Mesenteric fat pad (tissue), 1 donor: ENCODE results near the gene OPA1. TPM values are rescaled to one million over a fixed set of nuclear protein-coding genes. Genes with fewer than 3 reads are reported as not detected.

Experiments
- DNase-seq: peaks from one replicate; pipeline ENCODE4 v3.0.0-alpha.2; 2020; ENCODE audit warnings: low spot score
- long read RNA-seq: library from polyadenylated mRNA; unstranded; transcript quantifications from one replicate; pipeline ENCODE4 v2.0.0, GENCODE V29; 2020
- total RNA-seq: library from RNA; stranded (reverse); fragmentation: NEBNext Ultra II Directional; extraction: Animal tissue kit (Norgen Biotek cat#: 25700); gene quantifications from one replicate; pipeline ENCODE4 v1.2.1, GENCODE V29; 2021
- donor health status: DM: yes; HTN: yes; CAD: no.

The OPA1 gene, protein sequence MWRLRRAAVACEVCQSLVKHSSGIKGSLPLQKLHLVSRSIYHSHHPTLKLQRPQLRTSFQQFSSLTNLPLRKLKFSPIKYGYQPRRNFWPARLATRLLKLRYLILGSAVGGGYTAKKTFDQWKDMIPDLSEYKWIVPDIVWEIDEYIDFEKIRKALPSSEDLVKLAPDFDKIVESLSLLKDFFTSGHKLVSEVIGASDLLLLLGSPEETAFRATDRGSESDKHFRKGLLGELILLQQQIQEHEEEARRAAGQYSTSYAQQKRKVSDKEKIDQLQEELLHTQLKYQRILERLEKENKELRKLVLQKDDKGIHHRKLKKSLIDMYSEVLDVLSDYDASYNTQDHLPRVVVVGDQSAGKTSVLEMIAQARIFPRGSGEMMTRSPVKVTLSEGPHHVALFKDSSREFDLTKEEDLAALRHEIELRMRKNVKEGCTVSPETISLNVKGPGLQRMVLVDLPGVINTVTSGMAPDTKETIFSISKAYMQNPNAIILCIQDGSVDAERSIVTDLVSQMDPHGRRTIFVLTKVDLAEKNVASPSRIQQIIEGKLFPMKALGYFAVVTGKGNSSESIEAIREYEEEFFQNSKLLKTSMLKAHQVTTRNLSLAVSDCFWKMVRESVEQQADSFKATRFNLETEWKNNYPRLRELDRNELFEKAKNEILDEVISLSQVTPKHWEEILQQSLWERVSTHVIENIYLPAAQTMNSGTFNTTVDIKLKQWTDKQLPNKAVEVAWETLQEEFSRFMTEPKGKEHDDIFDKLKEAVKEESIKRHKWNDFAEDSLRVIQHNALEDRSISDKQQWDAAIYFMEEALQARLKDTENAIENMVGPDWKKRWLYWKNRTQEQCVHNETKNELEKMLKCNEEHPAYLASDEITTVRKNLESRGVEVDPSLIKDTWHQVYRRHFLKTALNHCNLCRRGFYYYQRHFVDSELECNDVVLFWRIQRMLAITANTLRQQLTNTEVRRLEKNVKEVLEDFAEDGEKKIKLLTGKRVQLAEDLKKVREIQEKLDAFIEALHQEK
- total RNA-seq = 69.3 TPM
- long read RNA-seq, full-length matches to known transcripts = 5 of 20 reads
- long read RNA-seq, partial matches to known transcripts = 5 of 20 reads
- long read RNA-seq, other reads (novel, unspliced or antisense) = 10 of 20 reads

DNA sequence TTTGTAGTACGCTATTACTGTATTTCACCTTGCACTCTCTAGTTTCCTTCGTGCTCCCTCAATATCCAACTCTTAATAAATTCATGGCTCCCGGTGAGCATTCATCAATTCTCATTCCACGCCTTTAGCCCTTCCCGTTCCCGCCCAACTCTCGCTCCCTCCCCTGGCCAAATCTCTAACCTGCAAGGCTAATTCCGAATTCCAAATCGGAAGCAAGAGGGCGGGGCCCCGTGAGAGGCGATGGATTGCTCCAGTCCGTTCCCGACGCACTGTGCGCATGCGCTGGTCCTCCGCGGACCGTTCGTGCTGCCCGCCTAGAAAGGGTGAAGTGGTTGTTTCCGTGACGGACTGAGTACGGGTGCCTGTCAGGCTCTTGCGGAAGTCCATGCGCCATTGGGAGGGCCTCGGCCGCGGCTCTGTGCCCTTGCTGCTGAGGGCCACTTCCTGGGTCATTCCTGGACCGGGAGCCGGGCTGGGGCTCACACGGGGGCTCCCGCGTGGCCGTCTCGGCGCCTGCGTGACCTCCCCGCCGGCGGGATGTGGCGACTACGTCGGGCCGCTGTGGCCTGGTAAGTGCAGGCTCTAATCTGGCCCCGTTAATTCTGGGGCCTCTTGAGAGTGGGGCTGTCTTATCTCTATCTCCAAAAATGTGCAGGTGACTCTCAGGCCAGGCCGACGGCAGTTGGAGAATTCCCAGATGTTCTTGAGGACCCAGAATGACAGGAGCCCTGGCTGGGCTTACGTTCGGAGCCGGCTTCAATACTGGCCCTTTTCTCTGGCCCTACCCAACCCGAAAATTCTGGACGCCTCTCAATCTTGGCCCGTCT, at the start of gene OPA1:
TSS of gene OPA1 (plus strand) at position 368 of the 827 bp plus-strand sequence. CDS start at position 538, 170 bp downstream.
- peak; percentile 99 for DNase-seq

DNA sequence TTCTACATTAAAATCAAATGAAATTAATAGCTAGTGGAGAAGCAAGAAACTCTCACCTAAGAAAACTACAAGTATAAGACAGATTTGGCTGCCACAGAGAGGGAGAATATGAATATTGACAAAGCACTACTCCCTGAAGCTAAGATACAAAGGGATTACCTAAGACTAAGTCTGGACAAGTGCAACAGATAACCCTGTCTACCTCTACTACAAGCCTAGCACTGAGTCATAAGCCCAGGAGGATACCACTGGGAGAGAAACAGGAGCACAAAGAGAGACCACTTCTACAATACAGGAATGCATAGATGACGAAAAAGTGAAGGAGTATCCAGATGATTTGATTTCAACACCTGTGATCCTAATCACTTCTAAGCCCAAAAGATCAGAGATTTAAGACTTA, 48.7 kb upstream of the OPA1 start:
- no peak for DNase-seq

DNA sequence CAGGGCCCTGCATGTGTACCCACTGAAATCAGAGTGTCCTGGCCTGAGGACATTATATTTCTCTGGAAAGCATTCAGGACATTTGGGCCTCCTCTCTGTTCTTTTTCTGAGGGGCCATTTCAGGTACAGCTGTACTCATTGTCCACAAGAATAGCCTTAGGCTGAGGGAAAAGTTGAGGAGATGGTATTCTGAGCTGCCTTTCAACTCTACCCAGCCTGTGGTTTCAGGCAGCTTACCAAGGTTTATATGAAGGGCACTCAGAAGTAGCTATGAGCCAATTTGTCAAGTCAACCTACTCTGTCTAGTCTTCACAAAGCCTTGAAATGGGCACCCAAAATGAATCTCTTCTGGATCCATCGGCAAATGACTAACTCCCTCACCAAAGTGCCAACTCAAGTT, 47.7 kb upstream of the OPA1 start:
- no peak for DNase-seq

DNA sequence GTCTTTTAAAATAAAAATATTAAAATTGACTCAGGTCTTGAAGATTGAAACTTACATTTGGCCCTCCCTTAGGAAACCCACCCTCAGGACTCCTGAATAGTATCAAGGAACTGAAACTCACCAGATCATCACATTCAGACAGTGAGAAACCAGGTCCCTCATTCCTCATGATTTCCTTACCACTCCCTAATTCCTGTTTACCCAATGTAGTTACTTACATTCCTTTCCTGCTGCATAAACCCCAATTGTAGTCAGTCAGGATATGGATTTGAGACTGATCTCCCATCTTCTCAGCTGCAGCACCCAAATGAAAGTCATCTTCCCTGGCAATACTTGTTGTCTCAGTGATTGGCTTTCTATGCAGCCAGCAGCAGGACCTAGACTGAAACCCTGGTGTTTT, 46.9 kb upstream of the OPA1 start:
- DNase-seq = no peak

DNA sequence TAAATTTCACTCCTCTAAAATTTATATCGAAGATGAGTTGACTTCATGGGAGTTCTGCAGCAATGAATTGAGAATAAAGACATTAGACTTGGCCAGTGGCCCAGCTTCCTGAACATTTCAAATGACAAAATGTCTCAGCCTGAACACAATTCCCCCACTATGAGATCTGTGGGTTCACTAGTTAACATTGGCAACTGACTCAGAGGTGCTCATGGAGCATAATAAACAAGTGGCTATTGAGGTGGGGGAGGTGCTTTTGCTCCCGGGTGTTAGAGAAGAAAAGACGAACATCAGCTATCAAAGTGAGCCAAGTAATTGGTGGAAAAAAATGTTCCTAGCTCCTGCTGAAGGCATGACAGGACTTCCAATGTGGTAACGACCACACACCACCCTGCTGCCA, 44.6 kb upstream of the OPA1 start:
- DNase-seq = no peak

DNA sequence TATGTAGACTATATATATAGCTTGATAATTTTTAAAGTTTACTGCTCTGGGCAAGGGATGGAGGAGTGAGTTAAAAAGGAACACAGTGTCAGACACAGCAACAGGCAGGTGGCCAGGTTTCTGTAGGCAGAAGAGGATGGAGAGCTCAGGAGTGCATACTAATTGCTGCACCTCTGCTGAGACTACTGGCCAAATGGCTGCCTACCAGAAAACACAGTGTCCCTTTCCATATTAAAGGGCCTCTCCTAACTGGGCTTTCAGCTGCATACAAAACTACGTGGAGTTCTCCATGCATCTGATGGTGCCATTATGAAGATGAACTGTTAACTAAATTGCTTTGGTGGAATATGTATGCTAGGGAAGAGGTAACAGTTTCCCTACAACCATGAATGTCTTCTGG, 40.1 kb upstream of the OPA1 start:
- DNase-seq = no peak

DNA sequence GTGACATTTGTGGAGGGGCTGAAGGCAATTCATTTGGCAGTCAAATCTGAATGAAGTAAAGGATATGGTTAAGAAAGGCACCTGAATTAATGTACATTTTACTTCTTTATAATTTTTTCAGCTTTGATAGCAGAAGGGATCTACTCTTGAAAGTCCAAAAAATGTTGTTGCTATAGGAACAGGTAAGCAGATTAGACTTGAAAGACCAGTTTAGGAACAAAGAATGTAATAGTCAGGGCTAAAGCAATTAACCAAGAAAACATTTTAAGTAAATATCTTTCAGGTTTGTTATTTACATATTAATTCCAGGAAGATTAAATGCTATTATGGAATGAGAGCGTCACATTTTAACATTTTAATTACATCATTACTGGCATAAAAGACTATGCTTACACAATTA, 39.4 kb upstream of the OPA1 start:
- no peak for DNase-seq

DNA sequence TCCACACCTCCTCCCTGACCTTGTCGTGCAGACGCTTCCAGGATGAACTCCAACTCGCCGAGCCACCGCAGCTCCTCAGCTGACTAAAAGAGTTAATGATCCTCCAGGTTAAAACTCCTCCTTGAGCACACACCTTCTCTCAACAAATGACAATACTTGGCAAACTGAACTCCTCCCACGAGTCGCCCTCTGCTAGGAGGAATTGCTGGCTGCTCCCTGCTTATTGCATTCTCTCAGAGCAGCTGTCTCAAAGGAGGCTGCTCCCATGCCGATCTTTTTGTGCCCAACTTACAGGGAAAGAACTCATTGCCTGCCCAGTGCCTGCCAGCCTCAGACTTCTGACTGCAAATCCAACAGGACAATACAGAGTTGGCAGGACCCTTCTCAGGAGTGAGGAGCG, 38.2 kb upstream of the OPA1 start, which contains the start of gene ATP13A4:
TSS of gene ATP13A4 (minus strand) at position 85 of the 400 bp plus-strand sequence. CDS start 96 bp downstream, outside the sequence.
- no peak for DNase-seq

DNA sequence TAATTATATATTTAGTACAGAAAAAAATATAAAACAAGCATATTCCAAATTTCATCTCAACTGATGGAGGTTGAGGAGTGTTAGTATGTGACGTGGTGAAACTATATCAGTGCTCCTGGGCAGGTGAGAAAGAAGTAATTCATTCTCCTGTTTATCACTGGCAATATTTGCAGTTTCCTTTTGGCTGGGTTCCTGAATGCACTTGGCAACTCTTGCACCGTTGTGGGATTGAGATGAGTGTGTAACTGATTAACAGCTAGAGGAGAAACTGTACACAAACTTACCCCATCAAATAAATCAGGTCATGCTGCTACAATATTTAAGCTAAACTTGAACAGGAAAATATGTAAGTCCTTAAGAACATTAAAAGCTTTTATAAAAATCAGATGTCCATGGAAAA, 36.2 kb upstream of the OPA1 start:
- DNase-seq = no peak

DNA sequence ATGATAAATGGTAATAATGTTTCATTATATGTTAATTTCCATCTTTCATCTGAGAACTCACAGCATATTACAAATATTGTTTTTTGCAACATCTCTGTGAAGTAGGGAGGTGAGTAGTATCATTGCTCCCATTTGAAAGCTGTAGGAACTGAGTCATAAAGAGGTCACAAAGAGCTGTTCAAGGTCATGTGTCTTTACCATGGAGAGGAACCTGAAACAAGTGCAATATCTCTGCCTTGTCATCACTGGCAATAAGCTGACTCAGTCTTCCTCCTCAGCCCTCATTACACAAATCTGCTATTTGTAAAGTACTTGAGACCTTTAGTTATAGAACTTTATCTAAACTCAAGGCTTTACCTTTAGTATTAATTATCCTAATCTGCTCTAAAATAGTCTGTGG, 33.9 kb upstream of the OPA1 start:
- no peak for DNase-seq

DNA sequence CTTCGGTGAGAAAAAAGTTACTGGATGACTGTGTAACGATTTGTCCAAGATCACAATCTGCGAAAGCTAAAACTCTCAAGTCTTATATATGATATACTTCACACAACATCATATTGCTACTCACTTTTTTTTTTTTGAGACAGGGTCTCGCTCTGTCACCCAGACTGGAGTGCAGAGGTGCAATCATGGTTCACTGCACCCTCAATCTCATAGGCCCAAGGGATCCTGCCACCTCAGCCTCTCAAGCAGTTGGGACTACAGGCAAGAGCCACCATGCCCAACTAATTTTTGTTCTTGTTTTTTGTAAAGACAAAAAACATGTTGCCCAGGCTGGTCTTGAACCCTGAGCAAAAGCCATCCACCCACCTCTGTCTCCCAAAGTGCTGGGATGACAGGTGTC, 32.9 kb upstream of the OPA1 start:
- DNase-seq = no peak

DNA sequence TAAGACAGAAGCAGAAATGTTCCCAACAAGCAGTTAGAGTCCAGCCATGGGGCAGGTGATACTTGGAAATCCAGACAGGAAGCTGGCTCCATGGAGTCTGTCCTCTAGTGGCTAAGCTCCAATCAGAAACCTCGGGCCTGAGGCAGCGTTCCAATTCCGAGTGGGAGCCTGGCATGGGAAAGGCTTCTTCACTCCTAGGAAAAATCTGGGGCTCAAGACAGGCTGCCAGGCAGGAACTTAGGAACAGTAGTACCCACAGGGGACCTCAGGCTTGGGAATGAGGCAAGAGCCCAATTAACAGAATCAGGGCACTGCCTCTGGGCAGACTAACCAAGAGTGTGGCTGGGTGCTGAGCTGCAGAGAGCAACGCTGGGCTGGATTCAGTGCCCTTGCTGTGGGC, 32.1 kb upstream of the OPA1 start:
- DNase-seq = no peak

DNA sequence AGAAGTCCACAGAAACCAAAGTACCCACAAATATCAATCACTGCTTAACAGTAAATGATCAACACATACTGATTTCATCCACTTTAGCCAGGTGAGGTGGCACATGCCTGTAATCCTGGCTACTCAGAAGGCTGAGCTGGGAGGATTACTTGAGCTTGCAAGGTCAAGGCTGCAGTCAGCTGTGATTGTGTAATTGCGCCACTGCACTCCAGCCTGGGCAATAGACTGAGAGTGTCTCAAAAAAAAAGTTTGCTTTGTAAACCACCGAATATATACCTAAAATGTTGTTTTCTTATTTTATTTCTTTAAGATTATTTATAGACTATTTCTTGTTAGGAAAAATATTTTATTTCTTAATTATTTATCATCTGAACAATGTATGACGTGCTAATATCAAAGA, 29.6 kb upstream of the OPA1 start:
- no peak for DNase-seq

DNA sequence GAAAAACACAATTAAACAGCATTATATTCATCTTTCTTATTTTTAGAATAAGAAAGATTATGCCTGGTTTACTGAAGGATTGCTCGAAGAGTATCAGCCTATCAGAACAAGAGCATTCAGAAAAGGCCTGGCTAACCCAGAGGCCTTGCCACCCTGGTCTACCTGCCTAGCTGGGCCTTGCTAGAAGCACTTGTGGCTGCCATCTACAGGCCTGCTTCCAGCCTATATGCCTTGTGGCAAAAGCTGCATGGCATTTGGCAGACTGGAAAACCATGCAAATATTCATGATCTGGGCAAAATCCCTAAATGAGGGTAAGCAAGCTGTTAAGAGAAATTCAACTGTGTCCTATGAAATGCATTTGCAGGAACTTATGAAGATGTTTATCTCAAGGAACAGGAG, 29.0 kb upstream of the OPA1 start:
- DNase-seq = no peak

DNA sequence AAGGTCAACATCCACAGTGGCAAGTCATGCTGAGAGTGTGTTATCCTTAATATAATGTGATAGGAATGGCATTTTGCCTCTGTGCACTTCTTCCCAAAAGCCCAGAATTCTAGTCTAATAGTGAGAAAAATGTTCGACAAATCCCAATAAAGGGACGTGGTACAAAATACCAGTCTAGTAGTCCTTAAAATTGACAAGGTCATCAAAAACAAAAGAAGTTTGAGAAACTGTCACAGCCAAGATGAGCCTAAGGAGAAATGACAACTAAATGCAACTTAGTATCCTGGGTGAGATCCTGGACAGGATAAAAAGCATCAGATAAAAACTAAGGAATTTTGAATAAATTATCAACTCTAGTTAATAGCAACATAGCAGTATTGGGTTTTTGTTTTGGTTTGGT, 23.9 kb upstream of the OPA1 start:
- DNase-seq = no peak

DNA sequence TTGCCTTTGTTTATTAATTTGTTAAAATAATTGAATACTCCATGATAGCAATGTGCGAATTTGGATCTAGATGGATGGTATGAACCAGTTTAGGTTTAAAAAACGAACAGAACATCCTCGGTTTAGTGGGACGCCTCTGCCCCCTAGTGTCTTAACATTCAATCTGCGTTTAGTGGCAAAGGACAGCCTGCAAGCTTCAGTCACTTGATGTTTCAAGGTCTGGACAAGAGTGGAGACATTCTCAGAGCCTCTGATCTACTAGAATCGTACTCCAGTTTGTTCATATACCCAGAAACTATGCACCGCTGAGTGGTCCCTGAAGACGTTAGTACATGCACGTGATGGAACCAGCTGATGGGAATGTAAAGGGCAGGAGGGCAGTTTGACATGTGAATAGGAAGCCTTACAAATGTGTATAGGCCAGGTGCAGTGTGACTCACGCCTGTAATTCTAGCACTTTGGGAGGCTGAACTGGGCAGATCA, 20.5 kb upstream of the OPA1 start:
- no peak for DNase-seq

DNA sequence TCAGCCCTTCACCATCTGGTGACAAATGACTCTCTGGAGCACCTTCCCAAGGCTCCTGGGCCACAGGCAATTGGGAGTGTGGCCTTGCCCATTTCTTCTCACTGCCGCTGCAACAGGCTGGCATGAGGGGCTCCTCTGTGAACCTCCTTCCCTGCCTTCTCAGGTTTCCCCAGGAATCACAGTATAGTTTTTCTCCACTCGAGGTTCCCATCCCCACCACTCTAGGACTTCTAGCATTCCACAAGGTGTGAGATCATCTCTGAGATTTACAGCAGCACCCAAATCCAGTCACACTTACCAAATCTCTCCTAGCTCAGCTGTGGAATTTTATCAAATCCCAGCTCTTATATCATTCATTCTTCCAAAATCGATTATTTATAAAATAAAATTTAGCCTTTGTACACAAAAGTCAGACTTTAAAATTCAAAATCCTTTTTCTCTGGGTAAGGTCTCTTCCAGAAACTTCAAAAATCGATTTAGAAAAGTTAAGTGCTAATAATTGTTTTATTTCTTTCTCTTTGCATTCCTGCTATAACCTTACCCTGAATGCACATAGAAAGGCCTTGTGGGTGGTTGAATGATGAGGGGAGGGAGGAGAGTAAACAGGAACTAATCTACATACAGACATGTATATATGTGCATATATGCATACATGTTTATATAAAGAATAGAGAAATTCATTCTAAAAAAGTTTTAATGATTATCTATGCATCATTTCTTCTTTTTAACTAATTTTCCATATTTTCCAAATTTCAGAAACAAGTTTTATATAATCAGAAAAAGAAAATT, 19.4 kb upstream of the OPA1 start:
- DNase-seq = no peak

DNA sequence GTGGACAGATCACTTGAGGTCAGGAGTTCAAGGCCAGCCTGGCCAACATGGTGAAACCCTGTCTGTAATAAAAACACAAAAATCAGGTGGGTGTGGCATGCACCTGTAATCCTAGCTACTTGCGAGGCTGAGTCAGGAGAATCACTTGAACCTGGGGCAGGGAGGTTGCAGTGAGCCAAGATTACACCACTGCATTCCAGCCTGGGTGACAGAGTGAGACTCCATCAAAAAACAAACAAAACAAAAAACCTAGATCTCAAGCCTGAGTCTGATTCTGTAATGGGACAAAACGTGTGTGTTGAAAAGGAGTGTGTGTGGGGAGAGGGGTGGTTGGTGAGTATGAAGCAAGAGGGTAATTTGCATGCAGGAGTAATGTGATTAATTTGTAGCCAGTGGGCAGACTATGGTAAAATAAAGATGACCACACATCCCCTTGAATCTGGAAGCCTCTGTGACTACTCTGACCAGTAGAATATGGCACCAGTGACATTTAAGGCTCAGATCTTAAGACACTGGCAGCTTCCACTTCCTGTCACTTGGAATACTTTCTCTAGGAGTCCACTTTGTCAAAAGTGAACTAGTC, 18.4 kb upstream of the OPA1 start:
- no peak for DNase-seq

DNA sequence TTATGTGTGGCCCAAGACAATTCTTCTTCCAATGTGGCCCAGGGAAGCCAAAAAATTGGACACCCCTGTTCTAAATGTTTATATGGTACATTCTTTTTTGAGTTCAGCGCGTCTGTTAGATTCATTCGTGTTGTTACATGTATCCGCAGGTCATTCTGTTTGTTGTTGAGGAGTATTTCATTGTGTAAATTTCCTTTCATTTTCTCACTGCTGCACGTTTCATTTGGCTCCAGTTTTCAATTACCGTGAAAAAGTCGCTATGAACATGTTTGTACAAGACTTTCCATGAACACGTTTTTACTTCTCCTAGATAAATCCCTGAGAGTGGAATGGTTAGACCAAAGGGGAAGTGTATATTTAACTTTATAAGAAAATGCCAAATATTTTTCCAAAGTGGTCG, 7.5 kb upstream of the OPA1 start:
- no peak for DNase-seq

DNA sequence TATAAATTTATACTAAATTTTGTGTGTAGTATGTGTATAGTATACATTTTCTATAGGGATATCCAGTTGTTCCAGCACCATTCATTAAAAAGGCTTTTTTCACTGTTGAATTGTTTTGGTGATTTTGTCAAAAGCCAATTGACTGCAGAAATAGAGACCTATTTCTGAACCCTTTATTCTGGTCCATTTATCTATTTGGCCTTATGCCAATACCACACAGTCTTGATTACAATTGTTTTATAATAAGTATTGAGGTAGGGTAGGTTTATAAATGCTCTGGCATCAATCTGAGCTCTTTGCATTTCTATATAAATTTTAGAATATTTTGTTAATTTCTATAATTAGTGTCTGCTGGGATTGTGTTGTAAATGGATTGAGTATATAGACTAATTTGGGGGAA, 6.5 kb upstream of the OPA1 start:
- DNase-seq = no peak
